Stimulated activated CD8-positive, alpha-beta memory T cell treated with anti-CD3 and anti-CD28 coated beads, Interleukin-12 subunit alpha, Interleukin-12 subunit beta, amount 100 ng/mL, for 1 hour (primary cell): ENCODE data around the gene HDHD2.

Experiments
- DNase-seq: peaks from one replicate; pipeline ENCODE4 v3.0.0-alpha.2; 2020; ENCODE audit warnings: low read depth

The HDHD2 gene

DNA sequence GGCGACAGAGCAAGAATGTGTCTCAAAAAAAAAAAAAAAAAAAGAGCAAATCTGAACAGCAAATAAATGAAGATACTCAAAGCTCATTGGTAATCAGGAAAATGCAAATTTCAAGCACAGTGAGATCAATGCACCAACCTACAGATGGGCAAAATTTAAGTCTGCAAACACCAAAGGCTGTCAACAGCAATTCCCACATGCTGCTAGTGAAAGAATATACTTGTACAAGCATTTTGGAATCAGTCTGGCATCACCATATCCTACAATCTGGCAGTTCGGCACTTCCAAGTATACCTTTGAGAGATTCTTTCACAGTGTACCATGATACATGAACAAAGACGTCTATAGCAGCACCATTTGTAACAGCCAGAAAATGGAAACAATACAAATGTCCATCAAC lies 4.1 kb downstream of the HDHD2 start:
- DNase-seq, result no peak

DNA sequence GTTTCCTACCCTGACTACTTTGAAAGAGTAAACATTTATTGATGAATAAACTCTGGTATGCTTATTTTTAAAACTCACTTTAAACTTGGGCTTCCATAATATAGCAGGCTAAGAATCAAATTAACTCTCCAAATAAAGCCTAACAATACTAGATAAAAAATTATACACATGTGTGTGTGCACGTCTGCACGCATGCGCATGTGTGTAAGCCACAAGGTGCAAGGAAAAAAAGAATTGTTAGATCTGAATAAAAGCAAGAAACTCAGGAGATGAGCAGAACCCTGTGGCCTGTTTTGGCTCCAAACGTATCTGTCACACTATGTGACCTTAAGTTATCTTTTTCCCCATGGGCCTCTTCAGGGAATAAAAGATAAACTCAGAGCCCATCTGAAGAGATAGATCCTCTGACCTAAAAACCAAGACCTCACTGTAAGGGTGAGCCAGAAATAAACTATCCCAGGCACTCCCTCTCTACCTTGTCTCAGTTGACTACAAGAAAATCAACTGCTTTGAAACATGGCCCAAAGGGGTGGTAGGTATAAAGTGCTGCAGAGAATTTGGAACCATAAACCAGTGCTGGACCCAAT lies 6.3 kb downstream of the HDHD2 start:
- no peak for DNase-seq

DNA sequence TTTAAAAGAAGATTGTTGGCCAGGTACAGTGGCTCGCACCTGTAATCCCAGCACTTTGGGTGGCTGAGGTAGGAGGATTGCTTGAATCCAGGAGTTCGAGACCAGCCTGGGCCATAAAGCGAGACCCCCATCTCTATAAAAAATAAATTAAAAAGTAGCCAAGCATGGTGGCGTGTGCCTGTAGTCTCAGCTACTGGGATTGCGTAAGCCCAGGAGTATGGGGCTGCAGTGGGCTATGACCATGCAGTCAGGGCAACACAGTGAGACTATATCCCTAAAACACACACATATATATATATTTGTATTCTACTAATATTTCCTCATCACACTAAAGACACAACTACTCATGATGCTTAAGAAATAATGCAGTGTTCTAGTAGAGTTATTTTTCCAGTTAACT lies 7.1 kb downstream of the HDHD2 start:
- no peak for DNase-seq

DNA sequence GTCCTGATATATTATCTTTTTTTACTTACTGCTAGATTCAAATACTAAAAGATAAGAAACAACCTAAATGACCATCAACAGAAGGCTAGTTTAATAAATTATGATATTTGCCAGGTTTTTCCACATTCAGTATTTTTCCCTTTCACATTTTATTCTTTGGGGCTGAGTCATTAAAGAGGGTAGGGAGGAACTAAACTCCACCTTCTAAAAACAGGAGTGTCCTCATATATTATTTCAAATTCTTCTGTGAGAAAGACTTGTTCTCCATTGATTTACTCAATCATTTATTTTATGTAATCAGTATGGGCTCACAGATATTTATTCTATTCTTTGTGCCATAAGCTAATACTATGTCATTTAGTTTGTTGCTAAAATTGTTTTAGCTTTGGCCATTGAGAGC lies 9.0 kb downstream of the HDHD2 start:
- DNase-seq, result no peak

DNA sequence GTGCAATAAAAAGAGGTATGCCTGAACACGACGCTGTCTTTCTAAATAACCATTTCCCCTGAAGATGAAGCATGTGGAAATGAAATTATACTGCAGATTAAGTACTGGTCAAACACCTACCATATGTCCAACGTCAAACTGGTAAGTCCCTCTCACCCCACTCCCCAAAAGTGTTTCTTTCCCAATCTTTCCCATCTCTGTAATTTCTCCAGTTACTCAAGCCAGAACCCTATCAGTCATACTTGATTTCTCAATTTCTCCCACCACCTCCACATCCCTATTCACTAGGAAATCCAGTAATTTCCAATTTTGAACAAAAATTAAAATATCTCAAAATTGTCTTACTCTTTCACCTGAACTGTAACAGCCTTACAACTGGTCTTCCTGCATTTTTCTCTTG lies 29.2 kb downstream of the HDHD2 start:
- DNase-seq, result no peak

DNA sequence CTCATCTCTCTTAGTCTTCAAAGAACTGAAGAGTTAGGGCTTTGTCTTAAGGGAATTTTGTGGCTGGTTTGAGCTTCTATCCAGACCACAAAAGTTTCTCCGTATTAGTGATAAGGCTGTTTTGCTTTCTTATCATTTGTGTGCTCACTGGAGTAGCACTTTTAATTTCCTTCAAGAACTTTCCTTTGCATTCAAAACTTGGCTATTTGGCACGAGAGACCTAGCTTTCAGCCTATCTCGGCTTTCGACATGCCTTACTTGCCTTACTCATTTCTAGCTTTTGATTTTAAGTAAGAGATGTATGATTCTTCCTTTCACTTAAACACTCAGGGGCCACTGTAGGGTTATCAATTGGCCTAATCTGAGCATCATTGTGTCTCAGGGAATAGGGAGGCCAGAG lies 29.9 kb downstream of the HDHD2 start:
- DNase-seq, result no peak

DNA sequence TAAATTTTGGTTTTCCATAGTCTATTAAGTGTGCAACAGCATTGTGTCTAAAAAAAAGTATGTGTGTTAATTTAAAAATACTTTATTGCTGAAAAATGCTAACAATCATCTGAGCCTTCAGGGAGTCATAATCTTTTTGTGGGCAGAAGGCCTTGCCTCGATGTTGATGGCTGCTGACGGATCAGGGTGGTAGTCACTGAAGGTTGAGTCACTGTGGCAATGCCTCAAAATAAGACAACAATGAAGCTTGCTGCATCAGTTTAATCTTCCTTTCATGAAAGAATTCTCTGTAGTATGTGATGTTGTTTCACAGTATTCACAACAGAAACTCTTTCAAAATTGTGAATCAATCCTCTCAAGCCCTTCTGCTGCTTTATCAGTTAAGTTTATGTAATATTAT lies 31.3 kb downstream of the HDHD2 start:
- DNase-seq, result no peak

DNA sequence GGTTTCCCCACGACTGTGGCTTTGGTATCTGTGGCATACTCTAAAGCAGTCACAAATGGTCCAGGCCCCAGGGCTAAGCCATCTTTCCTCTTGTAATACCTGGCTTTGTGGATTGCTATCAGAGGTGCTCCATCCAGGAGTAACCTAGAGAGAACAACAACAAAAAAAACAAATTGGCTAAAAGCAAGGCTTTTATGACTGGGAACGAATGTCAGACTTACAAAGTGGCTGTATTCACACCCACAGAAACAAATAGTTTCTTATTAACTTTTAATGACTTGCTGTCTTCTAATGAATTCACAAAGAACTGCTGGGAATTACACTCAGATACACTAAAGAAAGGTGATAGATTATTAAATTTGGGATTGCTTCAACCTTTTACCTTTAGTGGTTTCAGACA lies 35.1 kb downstream of the HDHD2 start:
- DNase-seq, result no peak

DNA sequence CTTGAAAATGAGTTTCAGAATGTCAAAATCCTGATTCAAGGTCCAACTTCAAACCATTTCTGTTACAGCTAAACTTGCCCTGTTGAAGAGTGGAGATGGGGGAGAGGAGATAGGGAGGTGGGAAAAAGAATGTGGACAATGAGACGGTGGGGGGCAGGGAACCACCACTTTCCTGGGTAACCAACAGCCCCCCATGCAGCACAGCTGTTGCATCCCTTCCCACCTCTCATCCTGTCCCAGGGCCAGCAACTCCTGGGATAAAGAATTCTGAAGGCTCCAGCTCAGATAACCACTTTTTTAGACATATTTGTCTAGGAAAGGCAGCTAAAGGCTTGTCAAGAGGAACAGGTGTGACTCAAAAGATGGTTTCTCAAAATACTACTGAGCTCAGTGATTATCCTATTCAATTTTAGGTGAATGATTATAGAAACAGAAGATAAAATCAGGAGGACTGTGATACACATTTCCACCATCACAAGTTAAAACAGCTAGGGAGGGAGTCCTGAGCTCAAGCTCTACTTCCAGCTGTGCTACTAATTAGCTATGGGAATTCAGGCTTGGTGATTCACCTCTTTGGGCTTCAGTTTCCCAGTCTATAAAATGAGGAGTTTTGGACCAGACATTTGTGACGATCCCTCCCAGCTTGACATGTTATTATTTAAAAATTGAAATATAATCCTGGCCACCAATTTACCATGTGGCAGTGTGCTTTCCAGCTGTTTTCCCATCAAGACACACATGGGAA lies 36.3 kb downstream of the HDHD2 start:
- DNase-seq, result no peak

DNA sequence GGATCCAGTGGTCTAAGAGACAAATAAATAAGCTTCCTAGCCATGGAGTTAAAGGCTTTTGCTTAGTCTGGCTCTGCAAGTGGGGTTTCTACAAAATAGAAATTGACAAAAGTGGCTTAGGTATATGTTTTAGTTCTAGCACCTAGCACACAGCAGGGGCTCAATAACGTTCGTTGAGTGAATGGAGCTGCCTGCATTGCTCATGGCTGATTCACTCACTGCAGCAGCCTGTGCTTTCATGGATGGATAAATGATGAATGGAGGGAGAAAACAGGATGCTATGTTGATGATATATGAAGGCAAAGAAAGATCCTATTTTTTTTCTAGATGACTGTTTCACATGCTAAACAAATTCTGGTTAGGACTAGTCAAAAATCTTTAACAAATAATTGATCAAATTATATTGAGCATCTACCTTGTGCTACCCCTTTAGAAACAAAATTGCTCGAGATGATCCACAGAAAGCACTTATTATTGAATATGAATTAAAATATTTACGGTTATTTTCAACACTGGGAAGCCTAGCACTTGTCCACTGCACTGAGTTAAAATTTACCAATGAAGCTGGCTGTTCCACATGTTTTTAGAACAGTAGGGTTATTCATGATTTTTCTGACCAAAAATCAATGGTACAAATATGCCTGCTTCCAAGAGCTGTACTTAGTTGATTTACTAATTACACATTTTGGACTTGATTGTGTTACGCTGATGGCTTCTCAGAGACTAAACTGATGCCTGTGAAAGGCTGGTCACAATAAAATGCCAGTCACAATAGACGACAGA lies 39.6 kb downstream of the HDHD2 start:
- no peak for DNase-seq

DNA sequence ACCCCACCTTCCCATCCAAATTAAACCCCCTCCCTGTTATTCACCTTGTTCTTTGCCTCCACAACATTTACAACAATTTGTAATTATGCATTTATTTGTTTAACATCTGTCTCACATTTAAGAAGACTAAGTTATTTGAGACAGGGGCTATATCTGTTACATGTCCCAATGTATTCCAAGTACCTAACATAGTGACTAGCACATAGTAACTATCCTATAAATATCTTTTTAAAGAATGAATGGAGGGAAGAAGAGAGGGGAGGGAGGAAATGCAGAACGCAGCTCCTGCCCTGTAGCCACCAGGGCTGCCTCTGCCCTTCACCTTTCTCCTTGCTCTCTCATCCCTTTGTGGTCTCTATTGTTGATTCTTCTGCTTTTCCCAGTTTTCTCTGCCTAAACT lies 40.6 kb downstream of the HDHD2 start:
- DNase-seq, result no peak

DNA sequence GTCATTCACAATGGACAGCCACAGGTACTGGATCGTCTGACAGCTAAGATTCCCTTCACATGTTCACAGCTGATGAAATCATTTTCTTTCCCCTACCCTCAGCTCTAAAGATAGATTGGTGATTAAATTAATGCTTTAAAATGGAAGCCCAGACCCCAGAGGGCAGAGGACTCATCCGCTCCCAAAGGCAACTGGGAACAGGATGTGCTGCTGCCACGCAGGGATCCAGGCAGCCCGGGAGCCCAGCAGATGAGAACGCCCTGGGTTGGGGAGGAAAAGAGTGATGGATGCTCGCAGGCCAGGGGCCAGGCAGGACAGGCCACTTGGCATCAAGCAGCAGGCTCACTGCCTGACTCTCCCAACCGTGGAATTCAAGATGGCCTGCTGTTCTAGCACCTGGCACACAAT lies 41.3 kb downstream of the HDHD2 start:
- DNase-seq, result no peak

DNA sequence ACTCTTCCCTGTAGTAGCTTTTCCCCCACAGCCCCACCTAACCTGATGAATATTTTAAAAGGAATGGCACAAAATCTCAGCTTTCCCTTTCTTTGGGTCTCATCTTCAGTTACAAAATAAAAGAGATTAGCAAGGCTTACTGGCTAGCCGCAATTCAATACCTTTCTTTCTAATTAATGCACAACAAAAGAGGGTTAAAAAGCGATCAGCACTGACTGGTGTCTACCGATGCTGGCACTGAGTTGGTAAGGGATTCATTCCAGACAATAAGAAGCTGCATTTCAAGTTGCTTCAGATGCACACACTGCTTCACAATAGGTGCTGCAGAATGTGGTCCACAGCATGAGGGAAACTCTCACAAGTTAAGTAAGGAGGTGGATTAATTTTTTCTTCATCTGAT lies 41.9 kb downstream of the HDHD2 start:
- DNase-seq, result no peak

DNA sequence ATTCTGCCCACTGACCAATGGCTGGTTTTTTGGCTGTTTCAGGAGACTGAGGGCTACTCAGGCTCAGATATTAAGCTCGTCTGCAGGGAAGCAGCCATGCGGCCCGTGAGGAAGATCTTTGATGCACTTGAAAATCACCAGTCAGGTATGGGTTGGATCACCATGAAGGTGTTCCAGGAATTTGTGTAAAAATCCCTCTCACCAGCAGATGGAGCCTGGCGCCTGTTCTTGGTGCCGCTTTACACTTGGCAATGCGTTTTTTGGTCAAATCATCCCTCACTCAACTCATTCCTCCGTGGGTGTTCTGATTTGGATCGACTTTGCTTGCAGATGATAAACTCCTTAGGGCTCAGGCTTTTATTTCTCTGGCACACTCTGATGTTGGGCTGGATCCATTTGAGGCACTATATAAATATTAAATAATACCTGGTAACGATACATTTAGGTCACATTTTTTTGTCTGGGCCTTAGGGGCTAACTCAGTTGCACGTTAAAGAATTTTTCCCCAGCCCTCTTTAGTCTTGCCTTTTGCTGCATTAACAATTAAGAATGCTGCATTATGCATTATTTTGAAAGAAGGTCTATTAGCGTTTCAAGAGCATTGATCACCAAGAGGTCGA lies 50.0 kb downstream of the HDHD2 start:
- peak; percentile 36 for DNase-seq

DNA sequence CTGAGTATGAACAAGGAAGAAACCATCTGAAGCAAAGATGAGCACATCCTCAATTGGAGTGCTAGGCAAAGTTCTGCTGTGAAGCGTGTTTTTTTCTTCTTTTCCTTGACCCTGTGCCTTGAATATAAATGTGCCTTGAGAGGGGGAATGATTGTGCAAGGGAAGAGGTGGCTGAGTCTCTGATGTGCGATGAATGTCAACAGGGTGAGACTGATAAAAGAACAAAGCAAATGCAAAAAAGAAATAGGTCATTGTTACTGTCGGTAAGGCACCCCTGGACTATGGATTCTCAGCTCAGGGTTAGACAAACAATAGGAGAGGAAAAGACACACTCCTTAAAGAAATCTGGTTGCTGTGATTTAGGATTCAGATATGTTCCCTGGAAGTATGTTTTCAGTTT lies 54.5 kb downstream of the HDHD2 start:
- DNase-seq, result no peak

DNA sequence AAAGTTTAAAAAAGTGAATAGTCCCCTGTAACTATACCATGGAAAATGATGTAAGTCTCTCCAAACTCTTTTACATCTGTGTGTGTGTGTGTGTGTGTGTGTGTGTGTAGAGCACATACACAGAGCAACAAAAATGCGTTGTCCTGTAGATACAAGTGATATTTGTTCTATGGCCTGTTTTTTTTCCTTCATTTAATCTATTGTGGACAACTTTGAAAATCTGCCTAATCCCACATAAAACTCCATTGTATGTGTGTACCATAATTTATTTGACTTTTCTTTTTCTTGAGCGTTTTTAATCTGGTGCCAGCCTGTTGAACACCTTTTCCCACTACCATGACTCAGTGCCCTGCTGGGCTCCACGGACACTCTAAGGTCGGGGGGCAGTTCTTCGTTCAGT lies 62.6 kb downstream of the HDHD2 start:
- DNase-seq, result no peak

DNA sequence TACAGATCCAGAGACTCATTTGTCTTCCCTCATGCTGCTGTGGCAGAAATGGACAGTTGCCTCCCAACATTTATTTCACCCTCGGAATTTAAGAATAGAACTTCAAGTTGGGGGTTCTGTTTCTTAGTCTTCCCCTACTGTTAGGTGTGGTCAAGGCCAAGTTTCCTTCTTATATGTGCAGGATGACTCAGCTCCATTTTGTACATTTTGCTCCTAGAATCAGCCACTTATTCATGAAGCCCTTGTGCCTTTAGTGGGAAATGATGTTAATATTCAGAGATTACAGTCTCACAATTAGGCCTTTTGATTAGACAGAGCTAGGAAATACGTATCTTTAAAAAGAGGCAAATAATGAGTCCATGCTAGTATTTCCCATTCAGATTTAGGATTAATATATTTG lies 68.7 kb downstream of the HDHD2 start:
- DNase-seq, result no peak

DNA sequence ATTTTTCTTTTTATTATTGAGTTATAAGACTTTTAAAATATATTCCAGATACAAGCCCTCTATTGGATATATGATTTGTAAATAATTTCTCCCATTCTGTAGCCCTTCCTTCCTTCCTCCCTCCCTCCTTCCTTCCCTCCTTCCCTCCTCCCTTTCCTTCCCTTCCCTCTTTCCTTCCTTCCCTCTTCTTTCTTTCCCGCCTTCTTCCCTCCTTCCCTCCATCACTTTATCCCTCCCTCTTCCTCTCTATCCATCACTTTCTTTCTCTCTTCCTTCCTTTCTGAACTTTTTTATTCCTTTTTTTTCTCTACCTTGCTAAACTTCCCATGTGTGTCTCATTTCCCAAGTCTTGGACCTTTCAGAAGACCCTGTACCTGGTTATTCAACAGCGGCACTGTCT lies 69.4 kb downstream of the HDHD2 start:
- no peak for DNase-seq

DNA sequence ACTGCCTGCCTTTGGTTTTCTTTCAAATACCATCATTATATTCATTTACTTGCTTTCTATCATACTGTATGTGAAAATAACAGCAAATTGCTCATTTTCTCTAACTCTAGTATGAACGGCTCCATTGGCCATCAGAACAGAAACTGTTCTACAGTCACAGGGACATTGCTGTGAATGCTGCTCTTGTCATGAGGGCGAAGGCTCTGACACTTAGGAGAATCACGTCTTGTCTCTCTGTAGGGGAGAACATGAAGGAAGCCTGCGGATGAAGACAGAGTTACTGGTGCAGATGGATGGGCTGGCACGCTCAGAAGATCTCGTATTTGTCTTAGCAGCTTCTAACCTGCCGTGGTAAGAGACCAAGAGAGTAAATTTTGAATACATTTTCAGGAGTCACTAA lies 73.2 kb downstream of the HDHD2 start:
- DNase-seq, result no peak

DNA sequence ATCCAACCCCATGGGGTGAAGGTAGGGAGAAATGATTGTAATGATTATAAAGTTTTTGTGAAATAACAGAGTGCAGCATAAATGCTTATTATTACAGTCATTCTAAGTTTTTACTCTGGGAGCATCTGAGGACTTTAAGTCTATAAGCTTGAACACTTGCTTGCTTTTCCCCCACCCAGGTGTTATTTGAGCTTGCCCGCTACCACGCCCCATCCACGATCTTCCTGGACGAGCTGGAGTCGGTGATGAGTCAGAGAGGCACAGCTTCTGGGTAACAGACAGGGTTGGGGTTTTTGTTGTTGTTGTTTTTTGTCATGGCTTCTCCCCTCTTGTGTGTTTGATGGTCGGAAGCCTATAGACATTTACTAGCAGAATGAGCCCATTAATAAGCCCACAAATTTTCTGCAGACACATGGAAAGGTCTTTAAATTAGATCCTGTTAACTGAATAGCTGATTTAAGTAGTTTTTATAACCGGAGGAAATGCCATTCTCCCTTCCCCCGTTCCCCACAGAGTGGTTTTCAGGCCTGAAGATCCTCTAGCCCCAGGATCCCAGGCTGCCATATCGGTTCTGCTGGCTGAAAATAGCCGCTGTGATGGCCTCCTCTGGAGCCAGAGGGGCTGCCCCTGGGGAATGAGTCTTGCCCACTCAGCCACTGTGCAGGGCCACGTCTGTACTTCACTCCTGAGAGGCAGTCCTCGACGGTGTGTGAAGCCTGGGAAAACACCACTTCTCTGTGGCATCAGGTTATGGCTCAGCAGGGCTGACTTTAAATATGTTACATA lies 75.0 kb downstream of the HDHD2 start:
- no peak for DNase-seq

DNA sequence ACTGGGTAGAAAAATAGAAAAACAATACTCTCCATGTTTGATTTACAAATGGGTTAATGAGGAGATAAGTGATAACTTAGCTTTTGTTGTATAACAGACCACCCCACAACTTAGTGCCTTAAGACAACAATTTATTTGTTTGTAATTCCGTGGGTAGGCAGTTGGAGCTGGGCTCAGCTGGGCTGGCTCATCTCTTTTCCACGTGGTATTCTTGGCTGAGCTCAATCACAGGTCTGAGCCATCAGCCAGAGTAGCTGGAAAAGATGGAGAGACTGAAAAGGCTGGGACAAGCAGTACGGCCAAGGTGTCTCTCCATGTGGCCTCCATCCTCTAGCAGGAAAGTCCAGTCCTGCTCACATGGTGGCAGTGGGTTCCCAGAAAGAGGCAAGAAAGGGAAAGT lies 82.7 kb downstream of the HDHD2 start:
- no peak for DNase-seq

DNA sequence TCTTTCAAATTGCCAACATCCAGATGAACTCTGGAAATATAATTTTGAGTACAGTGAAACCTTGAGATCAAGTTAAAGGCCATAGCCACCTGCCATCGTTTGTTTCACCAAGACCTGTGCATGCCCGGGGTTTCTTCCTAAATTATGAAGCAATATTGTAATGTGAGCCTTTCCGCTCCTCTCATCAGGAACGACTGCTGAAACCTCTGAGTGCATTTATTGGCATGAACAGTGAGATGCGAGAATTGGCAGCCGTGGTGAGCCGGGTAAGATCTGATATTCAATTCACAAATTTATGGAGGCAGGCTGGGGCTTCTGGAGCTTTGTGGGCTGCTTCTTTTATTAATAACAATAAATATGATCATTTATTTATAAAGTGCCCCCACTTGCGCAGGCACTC lies 87.2 kb downstream of the HDHD2 start:
- DNase-seq, result no peak
